HEK293 (cell line): ENCODE results near the gene OR2J3.

Source experiments
- SALL2 ChIP-seq: fragments of 450-650 bp; formaldehyde crosslinking; IDR thresholded peaks from 2 replicates; pipeline ENCODE4 v1.5.0; 2017; ENCODE audit warnings: missing biosample characterization, mild to moderate bottlenecking, missing genetic modification characterization, borderline replicate concordance
- SETDB1 ChIP-seq: IDR thresholded peaks from one replicate; pipeline ENCODE4 v1.6.1; 2017; ENCODE audit warnings: mild to moderate bottlenecking, low read length, moderate library complexity, mixed read lengths; ENCODE audit not compliant: insufficient read length
- ZNF155 ChIP-seq: fragments of 450-650 bp; formaldehyde crosslinking; IDR thresholded peaks from 2 replicates; pipeline ENCODE4 v1.5.1; 2016; ENCODE audit warnings: missing biosample characterization, missing genetic modification characterization
- ZNF837 ChIP-seq: fragments of 450-650 bp; formaldehyde crosslinking; IDR thresholded peaks from 2 replicates; pipeline ENCODE4 v1.5.1; 2016; ENCODE audit warnings: missing biosample characterization, missing genetic modification characterization
- TF ChIP-seq, protein P1 (sequence below): fragments of 450-650 bp; formaldehyde crosslinking; IDR thresholded peaks from 2 replicates; pipeline ENCODE4 v1.5.1; 2016; ENCODE audit warnings: missing biosample characterization, missing genetic modification characterization
- TF ChIP-seq, protein P2 (sequence below): fragments of 450-650 bp; formaldehyde crosslinking; IDR thresholded peaks from 2 replicates; pipeline ENCODE4 v1.5.1; 2016; ENCODE audit warnings: missing biosample characterization, missing genetic modification characterization
- TF ChIP-seq, protein P3 (sequence below): fragments of 450-650 bp; formaldehyde crosslinking; IDR thresholded peaks from 2 replicates; pipeline ENCODE4 v1.5.1; 2016; ENCODE audit warnings: missing biosample characterization, missing genetic modification characterization, low read depth
- TF ChIP-seq, protein P4 (sequence below): fragments of 450-650 bp; formaldehyde crosslinking; IDR thresholded peaks from 2 replicates; pipeline ENCODE4 v1.5.1; 2016; ENCODE audit warnings: missing biosample characterization, missing genetic modification characterization
- TF ChIP-seq, protein P5 (sequence below): fragments of 450-650 bp; formaldehyde crosslinking; conservative IDR thresholded peaks from 2 replicates; pipeline ENCODE4 v1.5.1; 2016; ENCODE audit warnings: low read depth, missing biosample characterization, missing genetic modification characterization

DNA sequence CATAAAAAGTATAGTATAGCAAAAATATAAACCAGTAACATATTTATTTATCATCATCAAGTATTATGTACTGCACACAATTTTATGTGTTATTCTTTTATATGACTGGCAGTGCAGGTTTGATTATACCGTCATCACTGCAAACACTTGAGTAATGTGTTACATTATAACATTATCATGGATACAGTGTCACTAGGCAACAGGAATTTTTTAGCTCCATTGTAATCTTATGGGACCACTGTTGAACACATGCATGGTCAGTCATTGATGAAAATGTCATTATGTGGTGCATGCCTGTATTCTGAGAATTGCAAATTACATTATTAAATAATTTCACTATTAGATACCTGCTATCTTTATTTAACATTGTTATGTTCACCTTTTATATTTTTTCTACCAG lies 33.7 kb downstream of the OR2J3 start:
- TF ChIP-seq, protein P1, sequence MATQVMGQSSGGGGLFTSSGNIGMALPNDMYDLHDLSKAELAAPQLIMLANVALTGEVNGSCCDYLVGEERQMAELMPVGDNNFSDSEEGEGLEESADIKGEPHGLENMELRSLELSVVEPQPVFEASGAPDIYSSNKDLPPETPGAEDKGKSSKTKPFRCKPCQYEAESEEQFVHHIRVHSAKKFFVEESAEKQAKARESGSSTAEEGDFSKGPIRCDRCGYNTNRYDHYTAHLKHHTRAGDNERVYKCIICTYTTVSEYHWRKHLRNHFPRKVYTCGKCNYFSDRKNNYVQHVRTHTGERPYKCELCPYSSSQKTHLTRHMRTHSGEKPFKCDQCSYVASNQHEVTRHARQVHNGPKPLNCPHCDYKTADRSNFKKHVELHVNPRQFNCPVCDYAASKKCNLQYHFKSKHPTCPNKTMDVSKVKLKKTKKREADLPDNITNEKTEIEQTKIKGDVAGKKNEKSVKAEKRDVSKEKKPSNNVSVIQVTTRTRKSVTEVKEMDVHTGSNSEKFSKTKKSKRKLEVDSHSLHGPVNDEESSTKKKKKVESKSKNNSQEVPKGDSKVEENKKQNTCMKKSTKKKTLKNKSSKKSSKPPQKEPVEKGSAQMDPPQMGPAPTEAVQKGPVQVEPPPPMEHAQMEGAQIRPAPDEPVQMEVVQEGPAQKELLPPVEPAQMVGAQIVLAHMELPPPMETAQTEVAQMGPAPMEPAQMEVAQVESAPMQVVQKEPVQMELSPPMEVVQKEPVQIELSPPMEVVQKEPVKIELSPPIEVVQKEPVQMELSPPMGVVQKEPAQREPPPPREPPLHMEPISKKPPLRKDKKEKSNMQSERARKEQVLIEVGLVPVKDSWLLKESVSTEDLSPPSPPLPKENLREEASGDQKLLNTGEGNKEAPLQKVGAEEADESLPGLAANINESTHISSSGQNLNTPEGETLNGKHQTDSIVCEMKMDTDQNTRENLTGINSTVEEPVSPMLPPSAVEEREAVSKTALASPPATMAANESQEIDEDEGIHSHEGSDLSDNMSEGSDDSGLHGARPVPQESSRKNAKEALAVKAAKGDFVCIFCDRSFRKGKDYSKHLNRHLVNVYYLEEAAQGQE, result no peak
- TF ChIP-seq SALL2 (tag by site-specific recombination) (no peak), SETDB1 (no peak), ZNF155 (tag by site-specific recombination) (no peak), ZNF837 (no peak)
- TF ChIP-seq, protein P2, sequence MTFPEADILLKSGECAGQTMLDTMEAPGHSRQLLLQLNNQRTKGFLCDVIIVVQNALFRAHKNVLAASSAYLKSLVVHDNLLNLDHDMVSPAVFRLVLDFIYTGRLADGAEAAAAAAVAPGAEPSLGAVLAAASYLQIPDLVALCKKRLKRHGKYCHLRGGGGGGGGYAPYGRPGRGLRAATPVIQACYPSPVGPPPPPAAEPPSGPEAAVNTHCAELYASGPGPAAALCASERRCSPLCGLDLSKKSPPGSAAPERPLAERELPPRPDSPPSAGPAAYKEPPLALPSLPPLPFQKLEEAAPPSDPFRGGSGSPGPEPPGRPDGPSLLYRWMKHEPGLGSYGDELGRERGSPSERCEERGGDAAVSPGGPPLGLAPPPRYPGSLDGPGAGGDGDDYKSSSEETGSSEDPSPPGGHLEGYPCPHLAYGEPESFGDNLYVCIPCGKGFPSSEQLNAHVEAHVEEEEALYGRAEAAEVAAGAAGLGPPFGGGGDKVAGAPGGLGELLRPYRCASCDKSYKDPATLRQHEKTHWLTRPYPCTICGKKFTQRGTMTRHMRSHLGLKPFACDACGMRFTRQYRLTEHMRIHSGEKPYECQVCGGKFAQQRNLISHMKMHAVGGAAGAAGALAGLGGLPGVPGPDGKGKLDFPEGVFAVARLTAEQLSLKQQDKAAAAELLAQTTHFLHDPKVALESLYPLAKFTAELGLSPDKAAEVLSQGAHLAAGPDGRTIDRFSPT (tag by site-specific recombination), result no peak
- TF ChIP-seq, protein P3, sequence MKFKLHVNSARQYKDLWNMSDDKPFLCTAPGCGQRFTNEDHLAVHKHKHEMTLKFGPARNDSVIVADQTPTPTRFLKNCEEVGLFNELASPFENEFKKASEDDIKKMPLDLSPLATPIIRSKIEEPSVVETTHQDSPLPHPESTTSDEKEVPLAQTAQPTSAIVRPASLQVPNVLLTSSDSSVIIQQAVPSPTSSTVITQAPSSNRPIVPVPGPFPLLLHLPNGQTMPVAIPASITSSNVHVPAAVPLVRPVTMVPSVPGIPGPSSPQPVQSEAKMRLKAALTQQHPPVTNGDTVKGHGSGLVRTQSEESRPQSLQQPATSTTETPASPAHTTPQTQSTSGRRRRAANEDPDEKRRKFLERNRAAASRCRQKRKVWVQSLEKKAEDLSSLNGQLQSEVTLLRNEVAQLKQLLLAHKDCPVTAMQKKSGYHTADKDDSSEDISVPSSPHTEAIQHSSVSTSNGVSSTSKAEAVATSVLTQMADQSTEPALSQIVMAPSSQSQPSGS, result no peak
- TF ChIP-seq, protein P4, sequence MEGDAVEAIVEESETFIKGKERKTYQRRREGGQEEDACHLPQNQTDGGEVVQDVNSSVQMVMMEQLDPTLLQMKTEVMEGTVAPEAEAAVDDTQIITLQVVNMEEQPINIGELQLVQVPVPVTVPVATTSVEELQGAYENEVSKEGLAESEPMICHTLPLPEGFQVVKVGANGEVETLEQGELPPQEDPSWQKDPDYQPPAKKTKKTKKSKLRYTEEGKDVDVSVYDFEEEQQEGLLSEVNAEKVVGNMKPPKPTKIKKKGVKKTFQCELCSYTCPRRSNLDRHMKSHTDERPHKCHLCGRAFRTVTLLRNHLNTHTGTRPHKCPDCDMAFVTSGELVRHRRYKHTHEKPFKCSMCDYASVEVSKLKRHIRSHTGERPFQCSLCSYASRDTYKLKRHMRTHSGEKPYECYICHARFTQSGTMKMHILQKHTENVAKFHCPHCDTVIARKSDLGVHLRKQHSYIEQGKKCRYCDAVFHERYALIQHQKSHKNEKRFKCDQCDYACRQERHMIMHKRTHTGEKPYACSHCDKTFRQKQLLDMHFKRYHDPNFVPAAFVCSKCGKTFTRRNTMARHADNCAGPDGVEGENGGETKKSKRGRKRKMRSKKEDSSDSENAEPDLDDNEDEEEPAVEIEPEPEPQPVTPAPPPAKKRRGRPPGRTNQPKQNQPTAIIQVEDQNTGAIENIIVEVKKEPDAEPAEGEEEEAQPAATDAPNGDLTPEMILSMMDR (tag by site-specific recombination), result no peak
- TF ChIP-seq, protein P5, sequence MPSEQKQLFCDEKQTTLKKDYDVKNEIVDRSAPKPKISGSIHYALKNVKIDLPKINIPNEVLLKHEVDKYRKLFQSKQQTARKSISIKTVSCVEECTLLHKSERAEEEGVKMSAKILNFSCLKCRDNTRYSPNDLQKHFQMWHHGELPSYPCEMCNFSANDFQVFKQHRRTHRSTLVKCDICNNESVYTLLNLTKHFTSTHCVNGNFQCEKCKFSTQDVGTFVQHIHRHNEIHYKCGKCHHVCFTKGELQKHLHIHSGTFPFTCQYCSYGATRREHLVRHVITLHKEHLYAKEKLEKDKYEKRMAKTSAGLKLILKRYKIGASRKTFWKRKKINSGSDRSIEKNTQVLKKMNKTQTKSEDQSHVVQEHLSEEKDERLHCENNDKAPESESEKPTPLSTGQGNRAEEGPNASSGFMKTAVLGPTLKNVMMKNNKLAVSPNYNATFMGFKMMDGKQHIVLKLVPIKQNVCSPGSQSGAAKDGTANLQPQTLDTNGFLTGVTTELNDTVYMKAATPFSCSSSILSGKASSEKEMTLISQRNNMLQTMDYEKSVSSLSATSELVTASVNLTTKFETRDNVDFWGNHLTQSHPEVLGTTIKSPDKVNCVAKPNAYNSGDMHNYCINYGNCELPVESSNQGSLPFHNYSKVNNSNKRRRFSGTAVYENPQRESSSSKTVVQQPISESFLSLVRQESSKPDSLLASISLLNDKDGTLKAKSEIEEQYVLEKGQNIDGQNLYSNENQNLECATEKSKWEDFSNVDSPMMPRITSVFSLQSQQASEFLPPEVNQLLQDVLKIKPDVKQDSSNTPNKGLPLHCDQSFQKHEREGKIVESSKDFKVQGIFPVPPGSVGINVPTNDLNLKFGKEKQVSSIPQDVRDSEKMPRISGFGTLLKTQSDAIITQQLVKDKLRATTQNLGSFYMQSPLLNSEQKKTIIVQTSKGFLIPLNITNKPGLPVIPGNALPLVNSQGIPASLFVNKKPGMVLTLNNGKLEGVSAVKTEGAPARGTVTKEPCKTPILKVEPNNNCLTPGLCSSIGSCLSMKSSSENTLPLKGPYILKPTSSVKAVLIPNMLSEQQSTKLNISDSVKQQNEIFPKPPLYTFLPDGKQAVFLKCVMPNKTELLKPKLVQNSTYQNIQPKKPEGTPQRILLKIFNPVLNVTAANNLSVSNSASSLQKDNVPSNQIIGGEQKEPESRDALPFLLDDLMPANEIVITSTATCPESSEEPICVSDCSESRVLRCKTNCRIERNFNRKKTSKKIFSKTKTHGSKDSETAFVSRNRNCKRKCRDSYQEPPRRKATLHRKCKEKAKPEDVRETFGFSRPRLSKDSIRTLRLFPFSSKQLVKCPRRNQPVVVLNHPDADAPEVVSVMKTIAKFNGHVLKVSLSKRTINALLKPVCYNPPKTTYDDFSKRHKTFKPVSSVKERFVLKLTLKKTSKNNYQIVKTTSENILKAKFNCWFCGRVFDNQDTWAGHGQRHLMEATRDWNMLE (tag by site-specific recombination), result no peak
